HuH-7 (cell line): ENCODE results near the gene SYS1.

Source experiments
- DNase-seq: peaks from one replicate; pipeline ENCODE4 v3.0.0; 2011; ENCODE audit warnings: low spot score

Gene SYS1

GRCh38 chr20:45387274-45387673 lies 24.3 kb downstream of the SYS1 start:
- DNase-seq: no peak

DNA sequence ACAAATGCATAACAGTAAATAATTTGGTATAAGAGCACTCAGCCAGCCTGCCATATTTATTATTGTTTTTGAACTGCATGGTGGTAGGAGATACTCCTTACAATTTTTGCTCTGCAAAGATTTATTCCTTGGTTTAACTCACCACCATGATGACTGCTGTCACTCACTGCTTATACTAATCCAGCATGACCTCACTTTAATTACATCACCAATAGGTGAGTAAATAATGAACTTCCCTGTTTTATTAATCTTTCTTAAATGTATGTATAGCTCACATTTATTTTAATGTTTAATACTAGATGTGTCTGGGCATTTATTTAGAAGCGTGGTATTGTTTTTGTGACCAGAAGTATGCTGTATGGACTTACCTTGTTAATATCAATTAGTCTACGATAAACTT lies 28.0 kb downstream of the SYS1 start:
- DNase-seq: no peak

- DNase-seq: no peak
Measured at GRCh38 chr20:45391559-45391958, 28.6 kb downstream of the SYS1 start.

DNA sequence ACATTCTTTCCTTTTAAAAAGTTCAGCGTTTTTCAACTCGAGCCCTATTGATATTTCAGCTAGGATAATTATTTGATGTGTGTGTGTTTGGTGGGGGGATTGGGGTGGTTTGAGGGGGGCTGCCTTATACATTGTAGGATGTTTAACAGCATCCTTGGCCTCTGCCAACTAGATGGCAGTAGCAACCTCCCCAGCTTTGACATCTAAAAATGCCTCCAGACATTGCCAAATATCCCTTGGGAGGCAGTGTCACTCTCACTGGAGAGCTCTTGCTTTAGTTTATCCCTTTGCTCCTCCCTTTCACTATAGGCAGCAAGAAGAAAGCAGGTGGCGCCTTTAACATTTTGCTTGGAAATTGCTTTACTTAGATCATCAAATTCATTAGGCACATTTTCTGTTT lies 29.8 kb downstream of the SYS1 start:
- no peak for DNase-seq

GRCh38 chr20:45394221-45395113 lies 31.5 kb downstream of the SYS1 start:
- no peak for DNase-seq

DNA sequence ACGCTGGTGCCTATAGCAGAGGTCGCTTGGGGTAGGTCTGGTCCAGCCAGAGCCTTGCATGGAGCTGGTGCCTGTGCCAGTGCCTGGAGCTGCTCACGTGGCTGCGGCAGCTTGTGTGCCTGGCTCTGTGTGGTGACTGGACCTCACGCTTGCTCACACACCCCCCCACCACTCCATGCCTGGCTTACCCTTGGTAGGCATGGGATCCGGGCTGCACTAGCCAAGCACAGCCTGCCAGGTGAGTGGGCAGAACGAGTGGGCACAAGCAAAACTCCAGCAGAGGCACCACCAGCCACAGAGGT lies 32.1 kb downstream of the SYS1 start:
- no peak for DNase-seq

- DNase-seq: no peak
Measured at GRCh38 chr20:45399018-45399417, 36.1 kb downstream of the SYS1 start.

DNA sequence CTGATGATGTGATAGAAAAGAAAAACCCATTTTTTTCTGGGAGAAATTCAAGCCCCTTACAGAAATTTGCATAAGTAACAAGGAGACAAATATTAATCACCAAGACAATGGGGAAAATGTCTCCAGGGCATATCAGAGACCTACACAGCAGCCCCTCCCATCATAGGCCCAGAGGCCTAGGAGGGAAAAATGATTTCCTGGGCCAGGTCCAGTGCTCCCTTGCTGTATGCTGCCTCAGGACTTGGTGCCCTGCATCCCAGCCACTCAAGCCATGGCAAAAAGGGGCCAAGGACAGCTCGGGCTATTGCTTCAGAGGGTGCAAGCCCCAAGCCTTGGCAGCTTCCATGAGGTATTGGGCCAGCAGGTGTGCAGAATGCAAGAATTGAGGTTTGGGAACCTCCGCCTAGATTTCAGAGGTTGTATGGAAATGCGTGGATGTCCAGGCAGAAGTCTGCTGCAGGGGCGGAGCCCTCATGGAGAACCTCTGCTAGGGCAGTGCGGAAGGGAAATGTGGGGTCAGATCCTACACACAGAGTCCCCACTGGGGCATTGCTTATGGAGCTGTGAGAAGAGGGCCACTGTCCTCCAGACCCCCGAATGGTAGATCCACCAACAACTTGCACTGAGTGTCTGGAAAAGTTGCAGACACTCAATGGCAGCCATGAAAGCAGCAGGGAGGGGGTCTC lies 37.5 kb downstream of the SYS1 start:
- DNase-seq: no peak

- no peak for DNase-seq
Measured at GRCh38 chr20:45402946-45403345, 40.0 kb downstream of the SYS1 start.

DNA sequence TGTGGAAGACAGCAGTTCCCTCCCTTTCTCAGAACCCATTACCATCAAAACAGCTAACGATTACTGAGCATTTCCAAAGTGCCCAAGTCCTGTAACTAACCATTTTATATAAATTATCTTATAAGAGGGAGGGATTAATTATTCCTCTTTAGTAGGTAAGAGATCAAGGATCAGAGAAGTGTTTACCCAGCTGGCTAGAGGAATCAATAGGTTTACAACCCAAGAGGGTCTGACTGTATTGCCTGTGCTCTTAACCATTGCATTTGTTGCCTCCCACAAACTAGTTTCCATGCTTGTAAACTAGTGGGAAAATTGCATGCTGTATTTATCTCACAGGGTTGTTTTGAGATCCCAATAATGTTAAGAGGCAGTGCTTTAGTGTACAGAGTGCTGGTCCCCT lies 41.5 kb downstream of the SYS1 start:
- DNase-seq: no peak

DNA sequence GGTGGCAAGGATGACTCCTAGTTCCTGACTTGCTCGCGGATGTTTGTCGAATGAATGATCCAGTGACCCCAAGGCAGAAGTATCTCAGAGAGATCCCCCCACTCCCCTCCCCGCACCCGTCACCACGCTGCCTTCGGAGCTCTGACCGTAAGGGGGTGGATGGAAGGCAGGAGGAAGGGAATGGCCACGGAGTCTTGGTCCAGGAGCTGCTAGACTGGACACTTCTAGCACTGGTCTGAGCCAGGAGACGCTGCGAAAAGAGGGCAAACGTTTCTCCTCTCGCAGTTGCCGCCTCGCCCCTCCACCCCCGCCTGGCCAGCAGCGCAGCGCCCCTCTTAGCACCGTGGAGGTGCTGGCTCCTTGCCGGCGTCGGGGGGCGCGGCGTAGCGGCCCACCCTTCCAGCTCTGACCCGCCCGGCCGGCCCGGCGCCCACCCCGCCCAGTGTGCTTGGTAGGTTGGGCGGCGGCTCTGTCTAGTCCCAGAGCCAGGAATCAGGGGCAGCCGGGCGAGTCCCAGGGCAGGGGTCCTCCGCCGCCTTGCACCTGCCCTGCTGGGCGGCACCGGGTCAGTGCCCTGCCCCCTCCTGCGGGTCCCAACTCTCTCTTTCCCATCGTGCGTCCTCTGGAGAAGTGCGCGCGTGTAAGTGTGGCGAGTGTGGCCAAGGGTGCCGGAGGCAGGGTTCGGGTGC lies 42.8 kb downstream of the SYS1 start:
- DNase-seq: peak; percentile 52

DNA sequence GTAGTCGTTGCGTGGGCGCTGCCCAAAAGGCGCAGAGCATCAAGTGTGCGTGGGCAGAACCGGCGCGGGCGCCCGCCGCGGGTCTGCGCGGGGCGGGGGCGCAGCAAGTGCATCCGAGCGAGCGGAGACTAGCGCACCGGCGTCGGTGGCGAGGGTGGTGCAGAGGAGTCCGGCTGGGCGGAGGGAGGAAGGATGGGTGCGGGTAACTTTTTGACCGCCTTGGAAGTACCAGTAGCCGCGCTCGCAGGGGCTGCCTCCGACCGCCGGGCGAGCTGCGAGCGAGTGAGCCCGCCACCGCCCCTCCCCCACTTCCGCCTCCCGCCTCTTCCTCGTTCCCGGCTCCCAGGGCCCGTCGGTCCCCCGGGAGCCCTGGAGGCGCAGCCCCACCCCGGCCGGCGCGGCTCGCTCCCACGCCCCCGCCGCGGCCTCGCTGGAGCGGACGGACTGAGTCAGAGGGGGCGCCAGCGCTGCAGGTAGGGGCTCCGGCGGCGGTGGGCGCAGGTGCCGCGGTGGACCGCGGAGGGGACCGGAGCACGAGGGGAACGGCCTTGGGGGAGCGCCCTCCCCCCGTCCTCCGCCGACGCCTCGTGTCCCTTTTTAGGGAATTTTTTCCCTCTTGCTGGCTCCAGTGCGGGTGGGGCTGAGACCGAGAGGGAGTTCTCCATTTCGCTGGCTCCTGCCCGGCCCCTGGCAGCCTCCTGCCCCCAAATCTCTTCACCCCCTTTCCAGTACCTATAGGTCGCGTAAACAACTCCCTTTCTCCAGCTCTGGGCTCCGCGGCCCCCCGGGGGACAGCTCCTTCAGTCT lies 43.5 kb downstream of the SYS1 start:
- peak; percentile 72 for DNase-seq

DNA sequence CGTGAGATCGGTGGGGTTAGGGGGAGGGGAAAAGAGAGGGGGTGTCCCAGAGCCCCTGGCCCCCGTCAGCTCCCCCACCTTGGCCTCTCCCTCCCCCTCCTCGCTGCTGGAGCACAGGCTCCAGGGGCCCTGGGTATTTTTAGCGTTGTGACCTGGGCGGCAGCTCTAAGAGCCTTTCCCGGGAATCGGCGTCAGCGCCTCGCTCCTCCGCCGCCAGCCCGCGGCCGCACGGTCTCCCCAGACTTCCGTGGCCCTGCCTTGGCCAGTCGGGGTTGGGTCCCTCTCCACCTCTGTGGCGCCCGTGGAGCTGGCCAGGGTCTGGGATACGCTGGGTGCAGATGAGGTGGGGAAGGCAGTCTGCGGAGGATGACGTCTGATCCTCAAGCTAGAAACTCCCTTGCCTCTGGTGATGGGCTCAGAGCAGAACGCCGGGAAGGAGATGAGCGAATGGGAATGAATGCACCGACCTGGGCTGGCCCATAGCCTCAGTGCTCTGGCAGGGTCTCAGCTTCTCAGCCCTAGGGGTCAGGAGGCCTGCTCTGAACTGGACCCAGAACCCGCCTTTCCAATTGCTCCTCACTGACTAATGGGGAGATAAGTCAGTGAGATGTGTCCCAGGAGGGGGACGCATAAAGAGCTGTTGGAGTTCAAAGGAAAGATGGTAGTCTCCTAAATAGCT lies 44.2 kb downstream of the SYS1 start:
- no peak for DNase-seq

GRCh38 chr20:45407783-45408645 lies 45.1 kb downstream of the SYS1 start, which contains the start of gene DBNDD2:
TSS of gene DBNDD2 (plus strand) at chr20:45408289. CDS start at chr20:45408468, 179 bp downstream.
- no peak for DNase-seq

- no peak for DNase-seq
Measured at GRCh38 chr20:45408646-45409213, 45.8 kb downstream of the SYS1 start.

GRCh38 chr20:45409521-45410272 lies 46.7 kb downstream of the SYS1 start:
- no peak for DNase-seq

DNA sequence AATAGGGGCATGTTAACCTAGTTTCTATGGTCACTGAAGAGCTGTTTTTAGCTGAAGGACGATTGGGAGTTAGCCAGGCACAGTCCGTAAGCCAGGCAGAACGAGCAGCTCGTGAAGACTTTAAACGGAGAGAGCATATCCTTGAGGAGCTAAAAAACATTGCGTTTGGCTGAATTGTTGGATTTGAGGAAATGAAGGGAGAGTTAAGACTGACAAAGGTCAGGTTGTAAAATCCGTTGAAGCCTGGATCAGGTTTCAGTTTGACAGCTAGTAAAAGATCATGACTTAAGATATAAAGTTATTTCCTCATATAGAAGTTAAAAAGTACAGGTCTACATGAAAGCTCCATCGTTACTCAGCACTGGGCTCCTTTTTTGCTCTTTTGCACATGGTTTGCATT lies 47.9 kb downstream of the SYS1 start:
- DNase-seq: no peak

GRCh38 chr20:45412653-45413052 lies 49.7 kb downstream of the SYS1 start:
- DNase-seq: no peak

GRCh38 chr20:45413479-45413878 lies 50.5 kb downstream of the SYS1 start:
- DNase-seq: no peak
